KG1 (cell line): ENCODE results near the gene SZT2.
"Not testable (repeated sequence)": the region's sequence is repeated elsewhere in the genome, so short reads cannot be mapped to it uniquely, and the experiment has no call there.

Source experiments
- DNase-seq: peaks from one replicate; lab custom pipeline; 2025; lab: John Stamatoyannopoulos, UW

The SZT2 gene

GRCh38 chr1:43363283-43363934 lies 26.3 kb upstream of the SZT2 start:
- no peak for DNase-seq

GRCh38 chr1:43363935-43364525 lies 25.7 kb upstream of the SZT2 start:
- no peak for DNase-seq

GRCh38 chr1:43365678-43366077 lies 24.0 kb upstream of the SZT2 start:
- DNase-seq = no peak

GRCh38 chr1:43366179-43366578 lies 23.5 kb upstream of the SZT2 start:
- no peak for DNase-seq

- DNase-seq = no peak
Measured at GRCh38 chr1:43366601-43367025, 23.1 kb upstream of the SZT2 start.

- no peak for DNase-seq
Measured at GRCh38 chr1:43367026-43367903, 22.4 kb upstream of the SZT2 start.

- peak; percentile 82 for DNase-seq
Measured at GRCh38 chr1:43367904-43368645, 21.6 kb upstream of the SZT2 start, which contains the start of gene ELOVL1. Gene ELOVL1, minus strand, starts transcription at chr1:43368011. Its CDS starts 2,402 bp downstream, at chr1:43365609.

GRCh38 chr1:43368646-43369020 lies 21.1 kb upstream of the SZT2 start:
- DNase-seq = no peak

- DNase-seq = not testable (repeated sequence)
Measured at GRCh38 chr1:43369779-43370178, 19.9 kb upstream of the SZT2 start.

GRCh38 chr1:43370564-43370963 lies 19.1 kb upstream of the SZT2 start:
- DNase-seq = no peak

- no peak for DNase-seq
Measured at GRCh38 chr1:43372172-43372571, 17.5 kb upstream of the SZT2 start.

GRCh38 chr1:43373066-43373940 lies 16.4 kb upstream of the SZT2 start:
- DNase-seq = no peak

- DNase-seq = no peak
Measured at GRCh38 chr1:43376723-43377235, 12.9 kb upstream of the SZT2 start.

GRCh38 chr1:43377831-43378230 lies 11.9 kb upstream of the SZT2 start:
- no peak for DNase-seq

GRCh38 chr1:43379476-43379875 lies 10.2 kb upstream of the SZT2 start:
- no peak for DNase-seq

GRCh38 chr1:43381612-43382011 lies 8.1 kb upstream of the SZT2 start:
- no peak for DNase-seq

GRCh38 chr1:43382027-43382779 lies 7.5 kb upstream of the SZT2 start:
- no peak for DNase-seq

- DNase-seq = no peak
Measured at GRCh38 chr1:43383449-43383848, 6.2 kb upstream of the SZT2 start.

- DNase-seq = no peak
Measured at GRCh38 chr1:43386676-43387075, 3.0 kb upstream of the SZT2 start.

- DNase-seq = no peak
Measured at GRCh38 chr1:43387976-43388599, 1.6 kb upstream of the SZT2 start.
